Measurements from ENCODE around the gene ZIC5.

ZIC5 gene

DNA sequence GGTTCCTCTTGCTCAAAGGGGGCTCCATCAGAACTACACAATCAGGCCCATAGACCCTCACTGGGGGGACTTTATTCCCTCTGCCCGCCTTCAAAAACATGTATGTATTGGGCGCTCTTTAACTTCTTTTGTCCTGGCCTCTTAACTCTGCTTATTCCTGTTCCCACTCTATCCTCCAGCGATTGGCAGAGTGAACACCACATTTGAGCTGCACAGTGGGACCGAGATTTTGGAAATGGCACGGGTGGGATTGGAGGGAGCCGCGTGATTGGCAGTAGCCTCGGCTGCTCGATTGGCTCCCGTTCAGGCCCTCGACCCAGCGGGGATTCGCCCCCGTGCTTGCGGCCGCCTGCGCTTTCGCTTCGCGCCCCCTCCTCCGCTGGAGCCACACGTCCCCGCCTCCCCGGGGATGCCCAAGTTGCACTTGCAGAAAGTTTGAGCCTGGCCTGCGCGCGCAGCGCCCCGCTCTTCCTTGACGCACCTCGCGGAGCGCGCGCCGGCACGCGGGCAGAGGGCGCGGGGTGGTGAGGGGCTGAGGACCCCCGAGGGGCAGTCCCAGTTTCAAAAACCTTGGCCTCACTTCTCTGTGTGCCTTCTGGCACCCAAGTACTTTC is at the start of gene ZIC5:
Gene ZIC5 (minus strand): TSS at position 192 of the 614 bp plus-strand sequence. CDS start 164 bp downstream, at position 28.
- DNase-seq (ENCODE audit: low spot score) = no peak

DNA sequence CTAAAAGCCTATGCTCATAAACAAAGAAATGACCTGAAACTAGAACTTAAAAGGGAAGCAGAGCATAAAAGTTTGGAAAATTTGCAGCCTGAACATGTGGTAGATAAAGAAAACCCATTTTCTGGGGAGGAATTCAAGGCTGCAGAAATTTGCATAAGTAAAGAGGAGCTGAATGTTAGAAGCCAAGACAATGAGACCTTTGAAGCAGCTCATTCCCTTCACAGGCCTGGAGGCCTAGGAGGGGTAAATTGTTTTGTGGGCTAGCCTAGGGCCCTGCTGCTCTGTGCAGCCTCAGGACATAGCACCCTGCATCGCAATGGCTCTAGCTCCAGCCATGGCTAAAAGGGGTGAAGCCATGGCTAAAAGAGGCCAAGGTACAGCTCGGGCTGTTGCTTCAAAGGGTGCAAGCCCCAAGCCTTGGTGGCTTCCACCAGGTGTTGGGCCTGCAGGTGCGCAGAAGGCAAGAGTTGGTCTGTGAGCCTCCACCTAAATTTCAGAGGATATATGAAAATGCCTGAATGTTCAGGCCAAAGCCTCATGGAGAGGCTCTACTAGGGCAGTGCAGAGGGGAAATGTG is 48.3 kb upstream of the ZIC5 start:
- no peak for DNase-seq (ENCODE audit: low spot score)

DNA sequence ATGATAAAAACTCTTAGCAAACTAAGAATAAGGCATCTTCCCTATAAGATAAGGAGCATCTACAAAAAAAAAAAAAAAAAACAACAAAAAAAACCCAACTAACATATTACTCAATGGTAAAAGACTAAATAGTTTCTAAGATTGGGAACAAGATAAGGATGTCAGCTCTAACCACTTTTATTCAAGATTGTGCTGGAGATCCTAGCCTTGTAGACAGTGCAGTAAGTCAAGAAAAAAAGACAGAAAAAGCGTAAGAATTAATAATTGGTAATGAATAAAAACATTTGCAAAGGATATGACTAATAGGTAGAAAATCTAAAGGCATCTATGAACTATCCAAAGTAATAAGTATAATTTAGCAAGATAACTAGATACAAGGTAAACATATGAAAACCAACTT is 43.1 kb upstream of the ZIC5 start:
- DNase-seq (ENCODE audit: low spot score) = no peak

DNA sequence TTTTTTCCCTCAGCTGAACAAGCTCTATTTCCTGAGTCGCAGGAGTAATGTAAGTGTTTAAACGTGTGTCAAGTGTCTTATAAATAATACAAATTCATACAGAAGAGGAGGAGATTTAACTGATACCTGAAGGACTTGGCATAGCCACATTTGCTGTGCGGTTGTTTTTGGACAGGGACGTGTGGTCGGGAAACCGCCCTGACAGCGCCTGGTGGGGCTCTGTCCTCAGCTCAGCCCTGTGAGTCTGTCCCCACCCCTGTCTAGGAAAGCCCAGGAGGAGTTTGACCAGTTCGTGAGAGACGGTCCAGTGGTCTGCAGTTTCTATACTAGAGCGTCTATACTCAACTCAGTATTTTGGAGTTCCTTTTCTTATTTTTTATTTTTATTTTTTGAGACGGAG is 26.7 kb upstream of the ZIC5 start:
- DNase-seq (ENCODE audit: low spot score) = no peak

DNA sequence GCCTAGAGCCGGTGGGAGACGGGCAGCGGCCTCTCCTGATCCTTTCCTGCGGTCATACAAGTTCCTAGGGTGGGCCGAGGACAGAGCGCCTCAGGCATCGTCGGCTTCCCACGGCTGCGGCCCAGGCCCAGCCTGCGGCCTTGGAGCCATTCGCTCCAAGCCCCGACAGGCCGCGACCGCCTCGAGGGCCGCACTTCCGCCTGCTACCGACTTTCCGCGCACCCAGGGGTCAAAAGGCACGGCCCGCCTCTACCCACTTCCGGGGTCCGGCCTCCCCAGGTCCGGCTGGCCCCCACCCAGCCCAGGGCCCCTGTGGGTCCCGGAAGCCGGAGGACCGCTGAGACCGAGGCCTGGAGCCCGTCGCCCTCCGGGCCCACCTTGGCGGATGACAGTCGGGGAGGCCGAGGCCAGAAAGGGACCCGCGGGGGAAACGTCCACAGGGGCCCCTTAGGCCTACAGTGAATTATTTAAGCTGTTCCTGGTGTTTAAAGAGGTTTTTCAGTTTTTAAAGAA is 26.2 kb upstream of the ZIC5 start:
- no peak for DNase-seq (ENCODE audit: low spot score)

DNA sequence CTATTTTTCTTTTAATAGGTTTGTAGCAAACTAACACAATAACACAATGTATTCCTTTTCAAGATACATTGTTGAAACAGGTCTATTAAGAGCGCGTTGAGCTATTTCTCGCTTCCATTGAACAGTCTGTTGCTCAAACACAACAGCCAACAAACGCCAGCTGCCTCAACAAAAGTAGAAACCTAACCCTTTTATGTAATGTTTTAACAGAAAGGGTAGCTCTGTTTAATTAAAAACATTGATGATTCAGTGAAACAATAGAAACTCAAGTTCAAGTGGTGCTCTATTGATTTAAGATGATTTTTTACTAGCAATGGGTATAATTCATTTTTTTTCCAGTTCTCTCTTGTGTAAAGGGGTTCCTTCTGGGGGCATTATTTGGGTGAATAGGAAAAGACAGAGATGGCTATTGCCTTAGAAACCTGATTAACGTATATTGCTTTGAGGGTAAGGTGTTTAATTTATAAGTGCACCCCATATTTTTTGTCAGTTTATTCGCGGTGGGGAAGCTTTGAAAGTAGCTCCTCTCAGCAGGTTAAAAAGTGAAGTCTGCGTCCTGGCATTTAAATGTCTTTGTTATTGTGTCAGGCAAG is 24.9 kb upstream of the ZIC5 start:
- no peak for DNase-seq (ENCODE audit: low spot score)

DNA sequence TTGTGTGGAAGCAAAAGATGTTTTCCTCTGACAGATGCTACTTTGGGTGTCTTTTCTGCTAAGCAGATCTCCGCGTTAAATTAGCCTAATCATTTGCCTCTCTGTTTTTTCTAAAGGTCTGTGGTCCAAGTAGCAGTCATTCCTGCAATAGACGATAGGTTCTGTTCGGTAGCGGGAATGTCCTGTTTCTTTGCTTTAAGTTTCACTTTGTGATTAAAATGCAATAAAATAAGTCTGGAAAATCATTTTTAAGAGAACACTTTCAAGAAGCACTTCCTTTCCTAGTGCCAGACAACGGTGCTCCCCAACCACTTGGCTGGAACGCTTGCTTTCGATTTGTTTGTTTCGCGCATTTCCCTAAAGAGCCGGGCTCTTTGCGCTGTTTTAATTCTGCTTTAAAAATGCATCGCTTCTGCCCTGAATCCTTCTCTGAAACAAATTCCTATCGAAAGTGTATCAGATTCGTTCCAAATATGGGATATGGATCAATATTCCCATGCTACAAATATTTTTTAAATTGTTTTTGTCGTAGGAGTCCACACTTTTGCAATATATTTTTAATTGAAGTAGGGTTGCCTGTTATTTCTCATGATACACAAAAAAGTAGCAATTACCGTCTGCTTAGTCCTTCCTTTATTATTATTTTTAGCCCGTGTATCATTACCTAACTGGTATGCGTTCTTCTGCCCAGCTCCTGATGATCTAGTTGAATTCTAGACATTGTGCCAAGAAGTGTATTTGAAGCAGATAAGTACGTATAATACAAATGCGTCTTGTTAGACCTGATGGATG is 24.2 kb upstream of the ZIC5 start:
- DNase-seq (ENCODE audit: low spot score) = no peak

DNA sequence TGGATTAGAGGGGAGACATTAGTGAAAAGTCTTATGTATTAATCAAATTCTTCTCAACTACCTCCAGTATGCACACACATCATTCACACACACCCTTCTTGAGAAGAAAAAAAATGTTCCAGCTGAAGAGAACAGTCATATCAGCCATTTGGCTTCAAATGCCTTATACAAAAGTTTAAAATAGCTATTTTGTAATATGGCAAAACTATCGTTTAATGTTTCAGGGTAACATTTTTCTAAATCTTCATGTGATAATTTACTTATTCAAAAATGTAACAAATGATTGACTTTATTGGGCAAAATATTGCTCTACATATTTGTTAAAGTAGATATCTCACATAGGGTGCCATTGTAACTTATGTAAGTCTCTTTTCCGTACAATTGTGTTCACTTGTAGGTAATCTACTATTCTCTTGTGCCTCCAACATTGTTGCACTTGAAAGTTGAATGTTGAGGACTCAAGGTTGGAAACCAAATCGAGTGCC is 23.6 kb upstream of the ZIC5 start:
- DNase-seq (ENCODE audit: low spot score) = no peak

DNA sequence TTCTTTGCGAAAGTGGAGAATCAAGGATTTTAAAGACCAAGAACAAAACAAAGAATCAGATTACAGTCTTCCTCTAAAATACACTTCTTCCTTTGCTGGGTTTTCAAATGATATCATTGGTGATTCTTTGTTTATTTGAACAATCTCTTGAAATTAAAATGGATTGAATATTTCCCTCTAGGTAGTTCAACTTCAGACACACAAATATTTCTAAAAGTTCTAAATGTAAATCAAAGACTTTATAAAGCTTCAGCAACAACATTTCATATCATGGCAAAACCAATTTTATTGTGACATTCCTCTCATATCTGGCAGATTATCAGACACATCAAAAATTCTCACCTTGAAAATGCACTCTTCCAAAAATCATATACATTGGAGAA is 23.1 kb upstream of the ZIC5 start:
- no peak for DNase-seq (ENCODE audit: low spot score)

DNA sequence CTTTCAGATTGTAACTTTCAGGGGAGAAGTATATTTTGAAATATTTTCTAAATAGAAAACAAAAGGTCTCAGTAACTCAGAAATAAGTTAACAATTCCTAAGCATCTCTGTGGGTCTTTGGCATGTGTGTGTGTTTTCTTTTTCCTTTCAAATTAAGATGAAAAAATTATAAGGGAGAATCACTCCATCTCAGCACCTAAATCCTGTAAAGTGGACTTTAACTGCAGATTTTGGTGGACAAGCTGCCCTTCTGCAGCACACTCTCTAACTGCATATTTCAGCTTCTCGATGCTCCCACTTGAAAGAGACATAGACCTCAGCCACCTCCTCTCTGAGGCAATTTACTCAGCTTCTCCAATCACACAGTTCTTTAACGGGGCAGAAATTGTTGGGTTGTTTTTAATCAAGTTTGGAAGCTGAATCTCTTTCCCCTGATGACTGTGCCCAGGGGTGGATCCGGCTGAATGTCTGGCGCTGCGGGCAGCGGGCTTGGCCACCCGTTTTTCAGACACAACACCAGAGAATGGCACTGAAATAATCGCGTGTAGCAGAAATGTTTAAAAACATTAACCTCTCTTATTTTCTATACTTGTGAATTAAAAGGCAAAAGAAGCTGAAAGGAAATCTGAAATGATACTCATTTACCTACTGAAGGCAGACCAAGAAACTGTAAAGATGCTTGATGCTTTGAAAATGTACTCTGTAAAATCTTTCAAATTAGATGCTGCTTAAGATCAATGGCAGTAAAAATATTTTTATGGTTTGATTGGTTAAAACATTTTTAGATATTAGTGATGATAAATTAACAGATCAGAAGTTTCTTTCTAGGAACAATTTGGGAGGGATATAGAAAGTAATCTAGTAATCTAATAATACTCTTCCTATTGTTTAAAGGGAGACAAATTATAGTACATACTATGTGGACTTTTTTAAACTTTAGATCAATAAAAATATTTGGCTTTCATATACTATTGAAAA is 22.4 kb upstream of the ZIC5 start:
- no peak for DNase-seq (ENCODE audit: low spot score)

DNA sequence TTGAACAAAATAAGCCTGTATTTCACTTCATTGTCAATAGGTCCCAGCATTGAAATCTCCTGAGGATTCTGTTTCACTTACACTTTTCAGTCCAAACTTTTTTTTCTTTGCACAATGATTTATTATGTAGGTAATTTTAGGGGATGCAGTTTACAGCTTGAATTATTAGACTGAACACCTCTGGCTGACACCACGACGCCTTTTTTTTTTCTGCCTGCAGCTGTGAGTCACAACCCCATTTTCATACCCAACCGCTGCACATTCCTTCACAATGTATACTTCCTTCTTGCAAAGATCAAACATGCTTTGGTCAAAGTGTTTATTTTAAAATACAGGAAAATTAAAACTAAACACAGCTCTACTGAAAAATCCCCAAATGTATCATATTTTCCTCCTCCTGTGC is 21.4 kb upstream of the ZIC5 start:
- no peak for DNase-seq (ENCODE audit: low spot score)

DNA sequence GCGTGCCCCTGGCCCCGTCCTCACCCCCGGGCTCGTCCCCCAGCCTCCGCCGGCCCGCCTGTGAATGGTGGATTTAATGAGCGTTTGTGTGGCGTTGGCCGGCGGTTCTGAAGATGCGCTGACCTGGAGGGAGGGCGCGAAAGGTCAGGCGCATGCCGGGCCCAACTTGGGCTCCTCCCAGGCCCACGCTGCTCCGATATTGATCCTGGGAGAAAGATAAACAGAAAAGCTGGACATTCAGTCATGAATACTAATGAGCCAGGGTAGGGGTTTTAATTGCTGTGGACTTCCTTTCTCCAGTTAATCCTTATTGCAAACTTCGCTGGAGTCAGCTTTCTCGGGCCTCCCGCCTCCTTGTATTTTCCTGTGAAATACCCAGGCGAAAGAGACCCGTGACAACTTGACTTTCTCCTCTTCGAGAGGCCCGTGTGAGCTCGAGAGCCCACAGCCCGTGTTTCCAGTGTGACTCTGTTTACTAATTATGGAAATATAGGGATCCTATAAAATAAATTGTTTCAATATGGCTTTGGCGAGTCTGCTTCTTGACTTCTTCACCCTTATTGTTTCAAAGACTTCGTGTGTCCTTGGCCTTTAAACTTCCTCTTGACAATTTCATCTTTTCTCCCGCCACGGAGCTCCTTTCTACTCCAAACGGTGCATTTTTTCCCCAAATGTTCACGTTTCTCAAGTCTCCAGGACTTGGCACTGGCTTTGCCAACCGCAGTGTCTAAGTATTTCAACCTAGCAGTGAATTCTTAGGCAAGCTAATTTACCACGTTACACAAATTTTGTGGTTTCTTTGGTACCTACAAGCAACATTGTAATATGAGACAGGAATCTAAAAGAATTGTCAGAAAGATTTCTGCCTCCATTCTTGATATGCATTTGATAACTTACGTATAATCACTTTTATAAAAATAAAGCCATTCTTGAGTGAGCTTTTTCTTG is 20.5 kb upstream of the ZIC5 start:
- no peak for DNase-seq (ENCODE audit: low spot score)

DNA sequence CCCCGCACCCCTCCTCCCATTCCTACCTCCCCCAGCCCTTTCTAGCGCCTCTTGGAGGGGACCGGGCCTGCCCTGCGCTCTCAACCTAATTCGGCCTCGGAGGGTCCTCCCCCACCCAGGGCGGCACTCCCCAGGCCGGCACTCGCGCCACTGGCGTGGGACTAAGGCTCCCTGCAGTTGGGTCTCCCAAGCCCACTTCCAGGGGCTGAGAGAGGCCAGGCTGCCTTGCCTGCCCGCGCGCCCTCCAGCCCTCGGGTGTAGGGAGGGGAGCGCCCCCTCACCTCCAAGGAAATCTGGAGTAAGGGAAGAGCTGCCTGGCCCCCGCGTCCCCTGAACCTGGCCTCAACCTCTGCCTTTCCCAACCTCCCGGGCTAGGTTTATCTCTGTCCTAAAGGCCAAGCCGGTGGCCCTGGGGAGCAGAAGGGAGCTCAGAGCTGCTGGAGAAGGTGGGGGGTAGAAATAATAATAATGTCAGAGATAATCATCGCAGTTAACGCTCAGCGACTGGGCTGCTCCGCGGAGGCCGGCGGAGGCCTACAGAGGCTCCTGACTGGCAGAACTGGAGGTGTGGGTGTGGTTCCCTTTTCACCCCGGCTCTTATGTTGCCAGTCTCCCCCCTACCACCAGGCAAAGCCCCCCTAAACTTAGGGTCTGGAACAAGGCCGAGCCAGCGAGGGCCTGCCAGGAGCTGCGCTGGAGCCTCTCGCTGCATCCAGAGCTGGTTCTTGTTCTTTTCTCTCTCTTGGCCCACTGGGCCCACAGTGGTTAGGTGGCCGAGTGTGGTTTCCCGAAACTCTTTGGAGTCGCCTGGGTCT is 19.7 kb upstream of the ZIC5 start:
- no peak for DNase-seq (ENCODE audit: low spot score)

DNA sequence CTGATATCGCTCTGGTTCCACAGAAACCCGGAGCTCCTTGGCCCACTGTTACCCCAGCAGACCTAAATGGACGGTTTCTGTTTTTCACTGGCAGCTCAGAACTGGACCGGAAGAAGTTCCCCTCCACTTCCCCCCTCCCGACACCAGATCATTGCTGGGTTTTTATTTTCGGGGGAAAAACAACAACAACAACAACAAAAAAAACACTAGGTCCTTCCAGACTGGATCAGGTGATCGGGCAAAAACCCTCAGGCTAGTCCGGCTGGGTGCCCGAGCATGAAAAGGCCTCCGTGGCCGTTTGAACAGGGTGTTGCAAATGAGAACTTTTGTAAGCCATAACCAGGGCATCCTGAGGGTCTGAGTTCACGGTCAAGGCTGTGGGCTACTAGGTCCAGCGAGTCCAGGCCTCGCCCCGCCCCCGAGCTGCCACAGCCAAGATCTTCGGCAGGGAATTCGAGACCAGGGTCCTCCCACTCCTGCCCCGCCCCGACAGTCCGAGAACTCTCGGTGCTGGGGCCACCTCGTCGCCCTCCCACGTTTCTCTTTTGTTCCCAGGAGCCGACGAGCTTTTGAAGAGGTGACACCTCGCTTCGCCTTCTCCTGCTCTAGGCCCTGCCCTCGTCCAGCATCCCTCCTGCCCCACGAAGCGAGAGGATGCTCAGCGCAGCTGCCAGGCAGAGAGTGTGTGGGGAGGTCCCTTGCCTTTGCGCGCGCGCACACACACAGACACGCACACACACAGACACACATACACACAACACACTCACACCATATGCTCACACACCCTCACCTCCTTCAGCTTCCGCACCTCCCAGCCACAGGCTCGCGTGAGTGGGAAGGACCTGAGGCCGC is 18.8 kb upstream of the ZIC5 start:
- DNase-seq (ENCODE audit: low spot score) = no peak

DNA sequence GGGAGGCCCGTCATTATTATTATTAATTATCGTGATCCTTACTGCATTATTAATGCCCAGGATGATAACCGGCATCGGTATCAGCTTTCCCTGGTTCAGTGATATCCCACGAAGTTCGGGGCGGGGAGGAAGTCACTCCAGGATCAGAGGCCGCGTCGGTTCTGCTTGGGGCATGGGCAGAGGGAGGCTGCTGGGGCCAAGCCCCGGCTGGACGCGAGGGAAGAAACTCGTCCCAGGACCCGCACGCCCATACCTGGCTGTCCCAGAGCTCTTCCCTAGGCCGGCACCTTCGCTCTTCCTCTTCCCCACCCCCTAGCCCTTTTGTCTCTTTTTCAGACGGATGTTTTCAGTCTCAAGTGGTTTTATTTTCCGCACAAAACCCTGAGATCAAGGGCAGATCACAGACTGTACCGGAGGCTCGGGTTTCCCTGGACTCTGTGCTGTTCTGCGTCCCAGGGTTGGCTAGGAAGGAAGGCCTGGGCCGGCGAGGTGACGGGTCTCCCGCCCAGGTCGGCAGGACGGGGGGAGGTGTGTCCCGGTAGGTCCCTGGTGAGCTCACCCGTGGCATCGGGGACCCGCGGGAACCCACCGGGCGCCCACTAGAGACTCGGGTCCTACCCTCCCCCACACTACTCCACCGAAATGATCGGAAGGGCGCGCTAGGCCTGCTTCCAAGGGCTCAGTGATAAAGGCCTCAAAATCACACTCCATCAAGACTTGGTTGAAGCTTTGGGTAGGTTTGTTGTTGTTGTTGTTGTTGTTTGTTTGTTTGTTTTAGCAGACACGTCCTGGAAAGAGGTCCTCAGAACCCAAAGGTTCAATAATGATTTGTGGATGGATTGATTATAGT is 17.9 kb upstream of the ZIC5 start:
- DNase-seq (ENCODE audit: low spot score) = no peak

DNA sequence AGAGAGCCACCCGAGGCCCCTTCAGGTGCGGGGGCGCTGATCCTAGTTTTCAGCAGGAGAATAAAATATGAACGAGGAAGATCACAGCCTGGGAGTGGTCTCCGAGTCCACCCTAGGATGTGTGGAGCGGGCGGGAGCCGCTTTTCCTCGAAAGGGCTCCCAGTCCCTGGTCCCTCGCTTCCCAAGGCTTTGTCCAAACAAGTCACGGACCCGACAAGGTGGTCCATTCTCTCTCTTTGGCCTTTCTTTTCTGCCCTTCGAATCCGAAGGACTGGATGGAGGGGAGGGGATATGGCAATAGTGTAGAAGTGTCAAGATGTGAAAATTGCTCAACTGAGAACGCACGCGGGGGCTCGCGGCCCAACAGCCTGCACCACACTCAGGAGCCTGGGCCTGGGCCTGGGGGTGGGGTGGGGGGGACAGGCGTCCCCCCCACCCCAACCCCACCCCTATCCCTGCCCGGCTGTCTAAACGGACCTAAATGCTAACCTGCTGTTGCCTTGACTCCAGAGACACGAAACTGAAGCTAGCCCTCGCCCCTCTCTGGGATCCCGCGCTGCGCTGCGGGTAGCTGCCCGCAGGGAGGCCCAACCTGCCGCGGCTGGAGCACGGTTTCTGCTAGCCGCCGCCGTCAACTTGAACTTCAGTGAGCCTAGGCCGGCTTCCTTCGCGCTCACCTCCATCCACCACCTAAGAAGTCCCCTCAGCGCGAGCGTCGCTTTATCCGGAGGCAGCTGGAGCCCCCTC is 17.1 kb upstream of the ZIC5 start:
- DNase-seq (ENCODE audit: low spot score) = no peak
